Panc1 (cell line): ENCODE measurements around the gene PPP1R1C. TPM values are rescaled to one million over a fixed set of nuclear protein-coding genes. Genes with fewer than 3 reads are reported as not detected.

ENCODE experiments used
- ATAC-seq: fragments of 200-7000 bp; cut with Tn5 transposase; 2 replicates; pipeline ENCODE4 v1.9.1; 2020; ENCODE audit warnings: mild to moderate bottlenecking, moderate library complexity
- BruUV-seq: library from RNA; stranded (reverse); fragments of 400-500 nt; replicated peaks from 2 replicates; lab custom pipeline; 2021; lab: Mats Ljungman, UMichigan
- CTCF ChIA-PET: fragments of 300-600 bp; sonication (Branson Sonifier 250); formaldehyde crosslinking; loops from one replicate; lab custom pipeline; 2022; ENCODE audit warnings: antibody characterized with exemption; lab: Charles Lee
- POLR2A ChIA-PET: fragments of 300-600 bp; sonication (Branson Sonifier 250); formaldehyde crosslinking; loops from one replicate; lab custom pipeline; 2022; ENCODE audit warnings: antibody characterized with exemption; lab: Charles Lee
- DNase-seq: peaks from one replicate; pipeline ENCODE4 v3.0.0-alpha.2; 2010; ENCODE audit warnings: low read depth, low spot score
- H3K27ac ChIP-seq: 2 replicates; pipeline ENCODE4 v1.5.1; 2011; ENCODE audit warnings: mild to moderate bottlenecking, low read length, inconsistent platforms
- H3K27me3 ChIP-seq: fragments of 200-500 bp; sonication (Bioruptor generic); 2 replicates; pipeline ENCODE4 v1.6.0; 2014; ENCODE audit warnings: low read length, inconsistent platforms; ENCODE audit not compliant: control insufficient read depth, insufficient read depth
- H3K36me3 ChIP-seq: fragments of 200-500 bp; sonication (Bioruptor generic); 2 replicates; pipeline ENCODE4 v1.5.1; 2014; ENCODE audit warnings: inconsistent platforms, mild to moderate bottlenecking, low read length, moderate library complexity; ENCODE audit not compliant: control insufficient read depth, insufficient read depth
- H3K4me1 ChIP-seq: 2 replicates; pipeline ENCODE4 v1.5.1; 2011; ENCODE audit warnings: inconsistent platforms, mild to moderate bottlenecking, low read length, moderate library complexity; ENCODE audit not compliant: control insufficient read depth, insufficient read depth
- H3K4me3 ChIP-seq, 2 experiments: 2 replicates each; pipeline ENCODE4 v1.5.1; 2011 to 2012; ENCODE audit warnings: low read depth in 2 of 2, low read length in 2 of 2, mild to moderate bottlenecking in 2 of 2, inconsistent platforms in 1 of 2, moderate library complexity in 1 of 2
- H3K9me3 ChIP-seq: fragments of 200-500 bp; sonication (Bioruptor generic); 2 replicates; pipeline ENCODE4 v1.5.1; 2014; ENCODE audit warnings: low read depth, mild to moderate bottlenecking, inconsistent platforms, low read length, moderate library complexity; ENCODE audit not compliant: control insufficient read depth, insufficient read depth
- CTCF ChIP-seq: fragments of 450-650 bp; IDR thresholded peaks from 2 replicates; pipeline ENCODE4 v1.5.1; 2017; ENCODE audit warnings: mild to moderate bottlenecking
- POLR2AphosphoS5 ChIP-seq: IDR thresholded peaks from 2 replicates; pipeline ENCODE4 v1.6.1; 2012; ENCODE audit warnings: mild to moderate bottlenecking, low read depth, low read length, moderate library complexity
- REST ChIP-seq, 2 experiments: IDR thresholded peaks; 2 replicates each; pipeline ENCODE4 v1.6.1; 2011 to 2012; ENCODE audit warnings: low read depth in 2 of 2, control low read depth in 1 of 2, low read length in 1 of 2, mild to moderate bottlenecking in 1 of 2, moderate library complexity in 1 of 2; ENCODE audit not compliant: insufficient read depth in 1 of 2
- SIN3A ChIP-seq: IDR thresholded peaks from 2 replicates; pipeline ENCODE4 v1.6.1; 2012; ENCODE audit warnings: low read depth, mild to moderate bottlenecking, low read length, moderate library complexity, borderline replicate concordance; ENCODE audit not compliant: insufficient read depth
- TCF7L2 ChIP-seq: IDR thresholded peaks from 2 replicates; pipeline ENCODE4 v1.6.1; 2011; ENCODE audit warnings: mild to moderate bottlenecking, low read depth, low read length, inconsistent platforms
- in situ Hi-C: cut with HindIII; loops from 2 replicates; pipeline ENCODE4 v1.10.0; 2016; ENCODE audit warnings: low sequenced_read_pairs, low pct_unique_long_range_greater_than_20kb
- intact Hi-C: fragments of 100-400 bp; cut with micrococcal nuclease; formaldehyde crosslinking; loops from one replicate; pipeline ENCODE4 v1.10.0; 2022; ENCODE audit not compliant: unreplicated experiment
- total RNA-seq: library from RNA; stranded (reverse); gene quantifications from one replicate; pipeline ENCODE4 v1.2.1, GENCODE V29; 2021; ENCODE audit not compliant: unreplicated experiment

PPP1R1C gene
- total RNA-seq, 1 experiment from 2014 or later: 2.6 TPM

GRCh38 chr2:182077023-182077422 lies 91.4 kb downstream of the PPP1R1C start:
- ATAC-seq (no peak), DNase-seq (no peak)
- TF ChIP-seq SIN3A (no peak), REST (IDR thresholded peaks at IDR 0.05; ENCODE audit: insufficient read depth in 1 of 2, low read depth in 2 of 2, low read length in 1 of 2) (no peak), CTCF (no peak), POLR2AphosphoS5 (no peak), TCF7L2 (no peak)
- no peaks in the 10 kb centered on the region for H3K9me3 ChIP-seq
- no peaks in the 10 kb centered on the region for H3K27me3 ChIP-seq
- in situ Hi-C loops (loop anchor here (25.0 kb wide), 1 partner anchor 315 kb away; no protein-coding TSS in a partner anchor), intact Hi-C loops (loop anchor here (2.0 to 5.0 kb wide), 3 partner anchors 150 to 505 kb away; no protein-coding TSS in a partner anchor)
- H3K4me3 ChIP-seq: no peak overlapping the region
- peaks cover 5% of the 10 kb centered on the region; the same call in 1 of the 2 replicates for H3K4me1 ChIP-seq
- no peak overlapping the region for H3K27ac ChIP-seq
- ChIA-PET POLR2A (no interaction called here), CTCF (interaction anchor here (0.6 to 1.8 kb wide), 4 partner anchors 103 to 709 kb away, joined by 3 to 8 read pairs (median 3); no protein-coding TSS in a partner anchor)
- no TSS peak for BruUV-seq
- no peaks in the 10 kb centered on the region for H3K36me3 ChIP-seq

- no peak overlapping the region for H3K27ac ChIP-seq
- intact Hi-C loops: loop anchor here (2.0 to 5.0 kb wide), 3 partner anchors 150 to 505 kb away; no protein-coding TSS in a partner anchor
- CTCF ChIA-PET: interaction anchor here (0.6 to 1.8 kb wide), 3 partner anchors 102 to 362 kb away, joined by 3 to 8 read pairs (median 3); no protein-coding TSS in a partner anchor
- POLR2A ChIA-PET: no interaction called here
- BruUV-seq: no TSS peak
- TF ChIP-seq REST (IDR thresholded peaks at IDR 0.05; ENCODE audit: insufficient read depth in 1 of 2, low read depth in 2 of 2, low read length in 1 of 2) (no peak), CTCF (peak; percentile 84)
- no peaks in the 10 kb centered on the region for H3K9me3 ChIP-seq
- peaks cover 5% of the 10 kb centered on the region; the same call in 1 of the 2 replicates for H3K4me1 ChIP-seq
- no peak overlapping the region for H3K4me3 ChIP-seq
- H3K36me3 ChIP-seq: no peaks in the 10 kb centered on the region
- peak; percentile 85 for ATAC-seq
- in situ Hi-C loops: loop anchor here (25.0 kb wide), 1 partner anchor 315 kb away; no protein-coding TSS in a partner anchor
- peak; percentile 72 for DNase-seq
- H3K27me3 ChIP-seq: no peaks in the 10 kb centered on the region
Measured at GRCh38 chr2:182077448-182078142, 91.9 kb downstream of the PPP1R1C start.
